CD14-positive monocyte (primary cell): ENCODE data around the gene C16orf96. TPM values are rescaled to one million over a fixed set of nuclear protein-coding genes. Genes with fewer than 3 reads are reported as not detected.

Source experiments
- DNase-seq, 3 donors: peaks; one replicate each; pipeline ENCODE4 v3.0.0-alpha.2; 2011 to 2022
- H2AFZ ChIP-seq: 2 replicates; pipeline ENCODE4 v1.6.0; 2012; ENCODE audit warnings: mild to moderate bottlenecking, low read depth, low read length, inconsistent platforms; ENCODE audit not compliant: insufficient read depth, poor library complexity, severe bottlenecking
- H3K27ac ChIP-seq, 2 donors: 1 replicate in 1 of 2; 2 replicates in 1 of 2; pipeline ENCODE4 v1.5.1; 2012 to 2013; ENCODE audit warnings: low read length in 2 of 2, control low read depth in 1 of 2, inconsistent platforms in 1 of 2, low read depth in 1 of 2, mild to moderate bottlenecking in 1 of 2
- H3K27me3 ChIP-seq, 2 donors: one replicate each; pipeline versions ENCODE4 v1.6.0 to v1.6.1; 2011 to 2013; ENCODE audit warnings: low read length in 2 of 2; ENCODE audit not compliant: control insufficient read depth in 2 of 2, insufficient read depth in 2 of 2
- H3K36me3 ChIP-seq, 2 donors: replicated peaks in 1 of 2; 1 replicate in 1 of 2; 2 replicates in 1 of 2; pipeline versions ENCODE4 v1.5.1 to v1.6.1; 2012 to 2013; ENCODE audit warnings: low read length in 2 of 2, control low read depth in 1 of 2, inconsistent platforms in 1 of 2, mild to moderate bottlenecking in 1 of 2; ENCODE audit not compliant: insufficient read depth in 2 of 2, control insufficient read depth in 1 of 2
- H3K4me1 ChIP-seq, 2 donors: 1 replicate in 1 of 2; 2 replicates in 1 of 2; pipeline versions ENCODE4 v1.5.1 to v1.6.1; 2012 to 2013; ENCODE audit warnings: low read length in 2 of 2, control low read depth in 1 of 2, inconsistent platforms in 1 of 2, mild to moderate bottlenecking in 1 of 2, moderate library complexity in 1 of 2; ENCODE audit not compliant: insufficient read depth in 2 of 2, control insufficient read depth in 1 of 2
- H3K4me2 ChIP-seq: replicated peaks from 2 replicates; pipeline ENCODE3; 2012; ENCODE audit warnings: low read length, moderate library complexity, mild to moderate bottlenecking; ENCODE audit not compliant: poor library complexity, severe bottlenecking; ENCODE audit errors: extremely low read depth
- H3K4me3 ChIP-seq, 3 experiments: fragments of 200-600 bp in 1 of 3; sonication (generic) in 1 of 3; replicated peaks in 1 of 3; 1 replicate in 2 of 3; 2 replicates in 1 of 3; pipeline ENCODE4 v1.5.1; 2011 to 2013; ENCODE audit warnings: low read length in 3 of 3, mild to moderate bottlenecking in 3 of 3, control low read depth in 2 of 3, low read depth in 2 of 3, inconsistent platforms in 1 of 3, moderate library complexity in 1 of 3
- H3K79me2 ChIP-seq: 2 replicates; pipeline ENCODE4 v1.6.0; 2012; ENCODE audit warnings: mild to moderate bottlenecking, control low read depth, inconsistent platforms, low read length, moderate library complexity; ENCODE audit not compliant: insufficient read depth
- H3K9ac ChIP-seq: 2 replicates; pipeline ENCODE4 v1.6.0; 2017; ENCODE audit warnings: low read length, mild to moderate bottlenecking; ENCODE audit not compliant: insufficient read depth, poor library complexity, severe bottlenecking
- H3K9me3 ChIP-seq, 2 donors: replicated peaks in 1 of 2; 1 replicate in 1 of 2; 2 replicates in 1 of 2; pipeline versions ENCODE4 v1.5.1 to v1.6.1; 2012 to 2013; ENCODE audit warnings: low read length in 2 of 2, control low read depth in 1 of 2; ENCODE audit not compliant: control insufficient read depth in 1 of 2, insufficient read depth in 1 of 2
- H4K20me1 ChIP-seq: 2 replicates; pipeline ENCODE4 v1.6.0; 2012; ENCODE audit warnings: mild to moderate bottlenecking, low read length, control low read depth, moderate library complexity; ENCODE audit not compliant: insufficient read depth
- H3K27ac Mint-ChIP-seq, 7 donors: one replicate each; pipeline ENCODE4 v1.8.0; 2020; ENCODE audit warnings: mild to moderate bottlenecking in 7 of 7, mixed read lengths in 7 of 7, moderate library complexity in 6 of 7, inconsistent platforms in 2 of 7
- H3K27me3 Mint-ChIP-seq, 3 donors: one replicate each; pipeline ENCODE4 v1.8.0; 2021 to 2022; ENCODE audit warnings: low read depth in 3 of 3, mild to moderate bottlenecking in 3 of 3, mixed read lengths in 3 of 3, moderate library complexity in 3 of 3, inconsistent platforms in 1 of 3
- H3K36me3 Mint-ChIP-seq, 2 donors: one replicate each; pipeline ENCODE4 v1.8.0; 2020; ENCODE audit warnings: mixed read lengths in 2 of 2, inconsistent platforms in 1 of 2, mild to moderate bottlenecking in 1 of 2
- H3K4me1 Mint-ChIP-seq: one replicate; pipeline ENCODE4 v1.8.0; 2020; ENCODE audit warnings: mild to moderate bottlenecking, mixed read lengths
- H3K4me3 Mint-ChIP-seq, 2 donors: one replicate each; pipeline ENCODE4 v1.8.0; 2020; ENCODE audit warnings: mild to moderate bottlenecking in 2 of 2, mixed read lengths in 2 of 2, moderate library complexity in 1 of 2
- H3K9me3 Mint-ChIP-seq, 7 donors: one replicate each; pipeline ENCODE4 v1.8.0; 2020 to 2022; ENCODE audit warnings: mixed read lengths in 7 of 7, mild to moderate bottlenecking in 6 of 7, moderate library complexity in 6 of 7, inconsistent platforms in 2 of 7
- CTCF ChIP-seq: fragments of 200-600 bp; IDR thresholded peaks from one replicate; pipeline ENCODE4 v1.8.0; 2022; ENCODE audit warnings: antibody characterized with exemption, mild to moderate bottlenecking
- WGBS: methylation state at CpG from one replicate; pipeline ENCODE4 v1.1.5; 2013; ENCODE audit warnings: missing lambda C conversion rate; ENCODE audit not compliant: insufficient coverage; 5-methylcytosine and 5-hydroxymethylcytosine counted together
- intact Hi-C, 2 donors: fragments of 100-400 bp; cut with micrococcal nuclease; formaldehyde crosslinking; loops; one replicate each; pipeline versions ENCODE4 v1.15.0 to v1.15.1; 2023
- polyA plus RNA-seq, 3 donors: library from polyadenylated mRNA; depleted of rRNA in 1 of 3; unstranded in 2 of 3; stranded (reverse) in 1 of 3; fragments of 300-500 nt in 2 of 3; fragments of >200 nt in 1 of 3; fragmentation: Illumina TruSeq in 2 of 3; gene quantifications; 1 replicate in 2 of 3; 2 replicates in 1 of 3; pipeline ENCODE4 v1.2.3, GENCODE V29; 2012 to 2021

C16orf96 gene
- polyA plus RNA-seq, 3 donors, result 0.13 TPM; not detected in 2

GRCh38 chr16:4532238-4532637, 23.9 kb upstream of the C16orf96 start:
- Histone ChIP-seq H3K79me2 (peaks cover 40% of the 10 kb centered on the region), H3K9ac (no peak overlapping the region), H3K4me2 (no peak overlapping the region), H2AFZ (no peak overlapping the region), H3K27ac (no peak overlapping the region), H3K27me3 (peaks cover 0 to under 1% of the 10 kb centered on the region in 2 donors), H3K4me3 (no peak overlapping the region), H3K4me1 (peaks cover 5 to 15% of the 10 kb centered on the region in 2 donors), H4K20me1 (peaks cover 14% of the 10 kb centered on the region), H3K36me3 (peaks cover 10 to 14% of the 10 kb centered on the region in 2 donors), H3K9me3 (no peaks in the 10 kb centered on the region)
- no peak for DNase-seq
- Mint-ChIP-seq H3K27me3 (peaks cover 3 to 7% (median 3%) of the 10 kb centered on the region in 3 donors), H3K27ac (no peak overlapping the region), H3K36me3 (peaks cover 24 to 34% of the 10 kb centered on the region in 2 donors), H3K4me3 (peak overlapping the region in 1 of 2 donors; percentile 20), H3K4me1 (peaks cover 27% of the 10 kb centered on the region), H3K9me3 (peaks cover 0 to 4% (median 0%) of the 10 kb centered on the region in 7 donors)
- no peak for TF ChIP-seq CTCF
- intact Hi-C loops, result no loop called here
- 93% methylated on average over 8 of the region's 10 CpGs for WGBS

GRCh38 chr16:4533490-4533889, 22.6 kb upstream of the C16orf96 start:
- Histone ChIP-seq H3K79me2 (peaks cover 47% of the 10 kb centered on the region), H3K27ac (no peak overlapping the region), H3K4me1 (peaks cover 8 to 23% of the 10 kb centered on the region in 2 donors), H3K36me3 (peaks cover 10 to 14% of the 10 kb centered on the region in 2 donors), H3K27me3 (peaks cover 0 to 4% of the 10 kb centered on the region in 2 donors), H3K9ac (no peak overlapping the region), H3K4me3 (no peak overlapping the region), H3K9me3 (no peaks in the 10 kb centered on the region), H4K20me1 (peaks cover 14% of the 10 kb centered on the region), H2AFZ (no peak overlapping the region), H3K4me2 (no peak overlapping the region)
- DNase-seq, result no peak
- WGBS, result 97% methylated on average over 5 of the region's 6 CpGs
- no peak for TF ChIP-seq CTCF
- H3K4me1 Mint-ChIP-seq, result peaks cover 29% of the 10 kb centered on the region
- intact Hi-C loops, result no loop called here
- no peak overlapping the region for H3K4me3 Mint-ChIP-seq
- H3K9me3 Mint-ChIP-seq, result peaks cover 0 to 5% (median 0%) of the 10 kb centered on the region in 7 donors
- H3K27me3 Mint-ChIP-seq, result peaks cover 8 to 10% (median 9%) of the 10 kb centered on the region in 3 donors
- H3K36me3 Mint-ChIP-seq, result peaks cover 25 to 35% of the 10 kb centered on the region in 2 donors
- no peak overlapping the region for H3K27ac Mint-ChIP-seq
